Suppressor macrophage (primary cell): ENCODE results near the gene PRRT4.

Experiments used
- DNase-seq, 4 experiments: peaks; one replicate each; pipeline ENCODE4 v3.0.0-alpha.2; 2020 to 2022

Gene PRRT4

GRCh38 chr7:128395748-128396147 is 34.3 kb upstream of the PRRT4 start:
- peak in 1 of 4 experiments; percentile 2 for DNase-seq

- peak in 1 of 4 experiments; percentile 0 for DNase-seq
Measured at GRCh38 chr7:128394904-128395496, 33.5 kb upstream of the PRRT4 start.

GRCh38 chr7:128393526-128394330 is 32.2 kb upstream of the PRRT4 start:
- DNase-seq: no peak

- no peak for DNase-seq
Measured at GRCh38 chr7:128392446-128393327, 31.2 kb upstream of the PRRT4 start.

GRCh38 chr7:128391805-128392204 is 30.3 kb upstream of the PRRT4 start:
- no peak for DNase-seq

- no peak for DNase-seq
Measured at GRCh38 chr7:128390871-128391565, 29.5 kb upstream of the PRRT4 start.

- no peak for DNase-seq
Measured at GRCh38 chr7:128389618-128390329, 28.3 kb upstream of the PRRT4 start.

- DNase-seq: no peak
Measured at GRCh38 chr7:128389085-128389617, 27.7 kb upstream of the PRRT4 start.

- no peak for DNase-seq
Measured at GRCh38 chr7:128388145-128388485, 26.6 kb upstream of the PRRT4 start.

- peak; percentile 73 to 84 (median 80) for DNase-seq
Measured at GRCh38 chr7:128387216-128388144, 26.0 kb upstream of the PRRT4 start.

GRCh38 chr7:128385988-128386925 is 24.8 kb upstream of the PRRT4 start:
- DNase-seq: peak in 1 of 4 experiments; percentile 29

- DNase-seq: peak in 1 of 4 experiments; percentile 28
Measured at GRCh38 chr7:128384726-128385125, 23.2 kb upstream of the PRRT4 start.

GRCh38 chr7:128383776-128384175 is 22.3 kb upstream of the PRRT4 start:
- peak in 1 of 4 experiments; percentile 28 for DNase-seq

- DNase-seq: peak in 3 of 4 experiments; percentile 31 to 38 (median 38)
Measured at GRCh38 chr7:128381161-128381821, 19.8 kb upstream of the PRRT4 start.

- no peak for DNase-seq
Measured at GRCh38 chr7:128380483-128381106, 19.1 kb upstream of the PRRT4 start.

- DNase-seq: no peak
Measured at GRCh38 chr7:128379900-128380479, 18.5 kb upstream of the PRRT4 start.

GRCh38 chr7:128378637-128379036 is 17.1 kb upstream of the PRRT4 start:
- no peak for DNase-seq

GRCh38 chr7:128376077-128376476 is 14.6 kb upstream of the PRRT4 start:
- DNase-seq: no peak
